SKM-1 (cell line): ENCODE data around the gene S100A2.
"Not testable (repeated sequence)": the region's sequence is repeated elsewhere in the genome, so short reads cannot be mapped to it uniquely, and the experiment has no call there.

Experiments
- DNase-seq: peaks from one replicate; lab custom pipeline; 2025; ENCODE audit not compliant: unreplicated experiment; lab: John Stamatoyannopoulos, UW

Gene S100A2

GRCh38 chr1:153566414-153567371 lies 1.0 kb upstream of the S100A2 start:
- DNase-seq: peak; percentile 98

- DNase-seq: no peak
Observed at GRCh38 chr1:153563991-153564390, 1.7 kb downstream of the S100A2 start.

GRCh38 chr1:153563483-153563901 lies 2.2 kb downstream of the S100A2 start:
- no peak for DNase-seq

- not testable (repeated sequence) for DNase-seq
Observed at GRCh38 chr1:153562021-153562420, 3.6 kb downstream of the S100A2 start.

- DNase-seq: no peak
Observed at GRCh38 chr1:153561466-153561985, 4.1 kb downstream of the S100A2 start.

- DNase-seq: no peak
Observed at GRCh38 chr1:153560771-153561465, 4.7 kb downstream of the S100A2 start.

GRCh38 chr1:153560241-153560640 lies 5.4 kb downstream of the S100A2 start:
- no peak for DNase-seq

- no peak for DNase-seq
Observed at GRCh38 chr1:153557877-153558276, 7.8 kb downstream of the S100A2 start.

- DNase-seq: peak; percentile 32
Observed at GRCh38 chr1:153556348-153556747, 9.3 kb downstream of the S100A2 start.

- no peak for DNase-seq
Observed at GRCh38 chr1:153553830-153554541, 11.7 kb downstream of the S100A2 start.

- DNase-seq: no peak
Observed at GRCh38 chr1:153553096-153553495, 12.5 kb downstream of the S100A2 start.

GRCh38 chr1:153552335-153552734 lies 13.3 kb downstream of the S100A2 start:
- DNase-seq: no peak

- peak; percentile 94 for DNase-seq
Observed at GRCh38 chr1:153550827-153551500, 14.7 kb downstream of the S100A2 start.

- no peak for DNase-seq
Observed at GRCh38 chr1:153550398-153550758, 15.3 kb downstream of the S100A2 start.

GRCh38 chr1:153549741-153550397 lies 15.8 kb downstream of the S100A2 start:
- no peak for DNase-seq

GRCh38 chr1:153548722-153549688 lies 16.6 kb downstream of the S100A2 start, which contains the start of gene S100A3:
TSS of gene S100A3 (minus strand) at chr1:153549258. CDS start at chr1:153548485, 773 bp downstream.
- no peak for DNase-seq

- DNase-seq: no peak
Observed at GRCh38 chr1:153547560-153548551, 17.8 kb downstream of the S100A2 start.
